Right lobe of liver (tissue), 4 donors: Measurements from ENCODE around the gene ZNF444.

ENCODE experiments used
- POLR2A ChIP-seq: fragments of 450-650 bp; IDR thresholded peaks from one replicate; pipeline ENCODE4 v1.6.1; 2017; ENCODE audit warnings: antibody characterized with exemption, mild to moderate bottlenecking
- TF ChIP-seq, protein P1 (sequence below), 4 donors: fragments of 200-600 bp in 3 of 4; fragments of 450-650 bp in 1 of 4; IDR thresholded peaks; one replicate each; pipeline versions ENCODE4 v1.5.1 to v1.8.0; 2016 to 2022; ENCODE audit warnings: antibody characterized with exemption in 4 of 4, mild to moderate bottlenecking in 2 of 4
- donor health status: DM: no; HTN: no; CAD: no.
- donor health status: DM: no; HTN: no; CAD: no.
- donor health status: DM: no; HTN: yes; CAD: no.

DNA sequence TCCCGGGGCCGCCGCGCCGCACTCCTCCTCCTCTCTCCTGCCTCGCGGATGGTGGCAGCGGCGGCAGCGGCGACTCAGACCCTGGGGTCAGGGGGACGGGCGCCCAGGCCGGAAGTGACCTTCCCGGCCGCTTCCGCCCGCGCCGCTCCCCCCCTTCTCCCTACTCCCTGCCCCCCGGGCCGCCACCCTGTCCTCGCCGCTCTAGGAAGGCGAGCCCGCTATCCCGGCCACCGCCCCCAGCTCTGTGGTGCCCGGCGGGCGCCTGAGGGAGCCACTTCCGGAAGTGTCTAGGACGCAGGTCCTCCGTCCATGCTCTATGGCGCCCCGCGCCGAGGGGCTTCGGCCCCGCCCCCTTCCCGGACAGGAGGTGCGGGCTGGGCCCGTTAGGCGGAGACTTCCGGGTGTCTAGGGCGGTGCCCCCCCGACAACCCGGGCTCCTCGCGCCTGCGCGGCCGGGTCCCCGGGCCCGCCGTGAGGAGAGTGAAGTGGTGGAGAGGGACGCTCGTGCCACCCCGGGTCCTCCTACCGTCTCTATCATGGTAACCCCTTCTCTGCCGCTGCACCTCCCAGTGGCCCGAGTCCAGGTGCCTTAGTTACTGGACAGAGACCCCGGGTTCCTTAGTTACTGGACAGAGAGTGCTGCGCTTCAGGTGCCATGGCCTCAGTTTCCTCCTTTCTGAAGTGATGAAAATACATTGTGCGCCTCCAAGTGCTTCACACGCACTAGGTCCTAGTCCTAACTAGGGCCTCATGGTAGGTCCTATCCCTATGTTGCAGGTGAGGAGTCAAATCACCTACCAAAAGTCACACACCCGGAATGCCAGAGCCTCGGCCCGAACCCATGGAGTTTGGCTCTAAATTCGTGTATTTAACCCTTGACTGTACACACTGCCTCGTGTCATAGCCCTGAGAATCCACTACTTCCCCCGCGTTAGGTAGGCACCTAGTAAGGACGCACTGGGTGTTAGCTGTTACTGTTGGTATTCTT lies 19.6 kb upstream of the ZNF444 start, which contains the start of gene ZNF787:
- TF ChIP-seq, protein P1, sequence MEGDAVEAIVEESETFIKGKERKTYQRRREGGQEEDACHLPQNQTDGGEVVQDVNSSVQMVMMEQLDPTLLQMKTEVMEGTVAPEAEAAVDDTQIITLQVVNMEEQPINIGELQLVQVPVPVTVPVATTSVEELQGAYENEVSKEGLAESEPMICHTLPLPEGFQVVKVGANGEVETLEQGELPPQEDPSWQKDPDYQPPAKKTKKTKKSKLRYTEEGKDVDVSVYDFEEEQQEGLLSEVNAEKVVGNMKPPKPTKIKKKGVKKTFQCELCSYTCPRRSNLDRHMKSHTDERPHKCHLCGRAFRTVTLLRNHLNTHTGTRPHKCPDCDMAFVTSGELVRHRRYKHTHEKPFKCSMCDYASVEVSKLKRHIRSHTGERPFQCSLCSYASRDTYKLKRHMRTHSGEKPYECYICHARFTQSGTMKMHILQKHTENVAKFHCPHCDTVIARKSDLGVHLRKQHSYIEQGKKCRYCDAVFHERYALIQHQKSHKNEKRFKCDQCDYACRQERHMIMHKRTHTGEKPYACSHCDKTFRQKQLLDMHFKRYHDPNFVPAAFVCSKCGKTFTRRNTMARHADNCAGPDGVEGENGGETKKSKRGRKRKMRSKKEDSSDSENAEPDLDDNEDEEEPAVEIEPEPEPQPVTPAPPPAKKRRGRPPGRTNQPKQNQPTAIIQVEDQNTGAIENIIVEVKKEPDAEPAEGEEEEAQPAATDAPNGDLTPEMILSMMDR (IDR thresholded peaks at IDR 0.05), result no peak
- peak; percentile 72 for TF ChIP-seq POLR2A
